ENCODE data around the gene CLDN2. TPM values are rescaled to one million over a fixed set of nuclear protein-coding genes. Genes with fewer than 3 reads are reported as not detected.
A peak's percentile ranks its signal among the peaks of the same experiment; 100 is the strongest.

The CLDN2 gene
- polyA plus RNA-seq, 1 donor = 0.48 TPM

- no peak for DNase-seq
Measured at GRCh38 chrX:106927023-106927422, 6.8 kb downstream of the CLDN2 start.

GRCh38 chrX:106927700-106928099 is 7.5 kb downstream of the CLDN2 start:
- no peak for DNase-seq

- no peak for DNase-seq
Measured at GRCh38 chrX:106928227-106928626, 8.0 kb downstream of the CLDN2 start.

GRCh38 chrX:106931831-106932491 is 11.8 kb downstream of the CLDN2 start:
- DNase-seq = no peak

GRCh38 chrX:106932492-106932923 is 12.3 kb downstream of the CLDN2 start:
- DNase-seq = no peak

- no peak for DNase-seq
Measured at GRCh38 chrX:106932960-106933537, 12.8 kb downstream of the CLDN2 start.

- no peak for DNase-seq
Measured at GRCh38 chrX:106933538-106933961, 13.3 kb downstream of the CLDN2 start.

- no peak for DNase-seq
Measured at GRCh38 chrX:106935175-106935574, 15.0 kb downstream of the CLDN2 start.

- DNase-seq = no peak
Measured at GRCh38 chrX:106936246-106936645, 16.0 kb downstream of the CLDN2 start.

- no peak for DNase-seq
Measured at GRCh38 chrX:106939566-106939965, 19.4 kb downstream of the CLDN2 start.

GRCh38 chrX:106940068-106940467 is 19.9 kb downstream of the CLDN2 start:
- DNase-seq = no peak

- no peak for DNase-seq
Measured at GRCh38 chrX:106946464-106946863, 26.3 kb downstream of the CLDN2 start.

GRCh38 chrX:106948641-106949040 is 28.4 kb downstream of the CLDN2 start:
- DNase-seq = no peak

GRCh38 chrX:106949366-106949765 is 29.2 kb downstream of the CLDN2 start:
- no peak for DNase-seq

- no peak for DNase-seq
Measured at GRCh38 chrX:106950381-106950780, 30.2 kb downstream of the CLDN2 start.

GRCh38 chrX:106951230-106951629 is 31.0 kb downstream of the CLDN2 start:
- DNase-seq = no peak

GRCh38 chrX:106952089-106952488 is 31.9 kb downstream of the CLDN2 start:
- DNase-seq = no peak

GRCh38 chrX:106952538-106952937 is 32.3 kb downstream of the CLDN2 start:
- no peak for DNase-seq

GRCh38 chrX:106952988-106953387 is 32.8 kb downstream of the CLDN2 start:
- no peak for DNase-seq

GRCh38 chrX:106954041-106954440 is 33.8 kb downstream of the CLDN2 start:
- DNase-seq = no peak

GRCh38 chrX:106955004-106955772 is 35.0 kb downstream of the CLDN2 start:
- DNase-seq = no peak

GRCh38 chrX:106957856-106958255 is 37.7 kb downstream of the CLDN2 start:
- DNase-seq = no peak

- DNase-seq = peak; percentile 2
Measured at GRCh38 chrX:106959901-106960300, 39.7 kb downstream of the CLDN2 start.

GRCh38 chrX:106963111-106963510 is 42.9 kb downstream of the CLDN2 start:
- DNase-seq = no peak

Measured in hindlimb muscle (tissue), 1 donor.